HG03439 (cell line): ENCODE measurements around the gene DSE.

ENCODE experiments used
- ATAC-seq: cut with Tn5 transposase; IDR thresholded peaks from one replicate; pipeline ENCODE4 v1.9.1; 2021; ENCODE audit warnings: mild to moderate bottlenecking, moderate library complexity; ENCODE audit not compliant: unreplicated experiment

Gene DSE

GRCh38 chr6:116359835-116360234 is 10.9 kb upstream of the DSE start:
- ATAC-seq, result no peak

GRCh38 chr6:116362276-116362675 is 8.5 kb upstream of the DSE start:
- ATAC-seq, result no peak

GRCh38 chr6:116363759-116364158 is 7.0 kb upstream of the DSE start:
- ATAC-seq, result no peak

- no peak for ATAC-seq
These were observed 6.4 kb upstream of the DSE start for GRCh38 chr6:116364321-116364720.

- no peak for ATAC-seq
These were observed 5.0 kb upstream of the DSE start for GRCh38 chr6:116365743-116366142.

GRCh38 chr6:116366740-116367275 is 3.9 kb upstream of the DSE start:
- no peak for ATAC-seq

GRCh38 chr6:116369540-116369939 is 1.2 kb upstream of the DSE start:
- peak; percentile 42 for ATAC-seq

GRCh38 chr6:116369964-116370759 is 585 bp upstream of the DSE start:
- peak; percentile 17 for ATAC-seq

GRCh38 chr6:116371120-116371917 is 572 bp downstream of the DSE start:
- ATAC-seq, result peak; percentile 55

GRCh38 chr6:116371918-116372209 is 1.1 kb downstream of the DSE start:
- no peak for ATAC-seq

- ATAC-seq, result no peak
These were observed 2.6 kb downstream of the DSE start for GRCh38 chr6:116373300-116373699.

GRCh38 chr6:116373940-116374339 is 3.2 kb downstream of the DSE start:
- ATAC-seq, result no peak

GRCh38 chr6:116374586-116374985 is 3.8 kb downstream of the DSE start:
- ATAC-seq, result no peak

- no peak for ATAC-seq
These were observed 4.5 kb downstream of the DSE start for GRCh38 chr6:116375262-116375661.

GRCh38 chr6:116376149-116376548 is 5.4 kb downstream of the DSE start:
- ATAC-seq, result no peak

GRCh38 chr6:116379764-116380163 is 9.0 kb downstream of the DSE start:
- no peak for ATAC-seq

- no peak for ATAC-seq
These were observed 9.6 kb downstream of the DSE start for GRCh38 chr6:116380346-116380745.

- no peak for ATAC-seq
These were observed 10.3 kb downstream of the DSE start for GRCh38 chr6:116381000-116381399.

- ATAC-seq, result no peak
These were observed 11.8 kb downstream of the DSE start for GRCh38 chr6:116382587-116382986.

- no peak for ATAC-seq
These were observed 14.1 kb downstream of the DSE start for GRCh38 chr6:116384727-116385458.

- ATAC-seq, result no peak
These were observed 14.7 kb downstream of the DSE start for GRCh38 chr6:116385459-116385802.

GRCh38 chr6:116385921-116386320 is 15.2 kb downstream of the DSE start:
- ATAC-seq, result no peak
